B cell (primary cell): Measurements from ENCODE around the gene OTUD3. TPM values are rescaled to one million over a fixed set of nuclear protein-coding genes. Genes with fewer than 3 reads are reported as not detected.

Source experiments
- ATAC-seq: fragments of 200-7000 bp; cut with Tn5 transposase; one replicate; pipeline ENCODE4 v1.10.0; 2021; ENCODE audit warnings: low read depth, mild to moderate bottlenecking, moderate number of reproducible peaks, moderate library complexity
- CTCF ChIA-PET: fragments of 350-600 bp; sonication (Branson Sonifier 250); formaldehyde crosslinking; loops from one replicate; lab custom pipeline; 2021; ENCODE audit warnings: antibody characterized with exemption, inconsistent platforms; lab: Charles Lee
- POLR2A ChIA-PET: fragments of 350-600 bp; sonication (Branson Sonifier 250); formaldehyde crosslinking; loops from one replicate; lab custom pipeline; 2021; ENCODE audit warnings: antibody characterized with exemption; lab: Charles Lee
- DNase-seq: peaks from one replicate; pipeline ENCODE4 v3.0.0; 2013
- H2AFZ ChIP-seq: 2 replicates; pipeline ENCODE4 v1.6.1; 2012; ENCODE audit warnings: mild to moderate bottlenecking, low read depth, low read length; ENCODE audit not compliant: insufficient read depth, poor library complexity, severe bottlenecking
- H3K27ac ChIP-seq, 2 donors: 1 replicate in 1 of 2; 2 replicates in 1 of 2; pipeline ENCODE4 v1.5.1; 2012 to 2013; ENCODE audit warnings: low read length in 2 of 2, mild to moderate bottlenecking in 2 of 2, moderate library complexity in 1 of 2
- H3K27me3 ChIP-seq, 4 experiments: fragments of 200-600 bp in 1 of 4; sonication (generic) in 1 of 4; replicated peaks in 1 of 4; 1 replicate in 2 of 4; 2 replicates in 2 of 4; pipeline versions ENCODE4 v1.6.1 to v1.7.0; 2013 to 2016; ENCODE audit warnings: low read length in 3 of 4, mild to moderate bottlenecking in 2 of 4, mixed read lengths in 1 of 4, moderate library complexity in 1 of 4; ENCODE audit not compliant: insufficient read depth in 4 of 4, control insufficient read depth in 3 of 4; ENCODE audit errors: control extremely low read depth in 1 of 4
- H3K36me3 ChIP-seq, 2 experiments: replicated peaks in 1 of 2; 1 replicate in 1 of 2; 2 replicates in 1 of 2; pipeline versions ENCODE4 v1.6.1 to v1.7.1; 2013; ENCODE audit warnings: low read length in 1 of 2; ENCODE audit not compliant: insufficient read depth in 2 of 2, control insufficient read depth in 1 of 2; ENCODE audit errors: control extremely low read depth in 1 of 2, extremely low read depth in 1 of 2
- H3K4me1 ChIP-seq, 2 donors: fragments of 200-600 bp in 1 of 2; sonication (generic) in 1 of 2; 1 replicate in 1 of 2; 2 replicates in 1 of 2; pipeline versions ENCODE4 v1.5.1 to v1.6.1; 2013 to 2017; ENCODE audit warnings: low read length in 2 of 2; ENCODE audit not compliant: control insufficient read depth in 2 of 2, insufficient read depth in 2 of 2
- H3K4me2 ChIP-seq: replicated peaks from 2 replicates; pipeline ENCODE3; 2012; ENCODE audit warnings: mild to moderate bottlenecking, low read depth, low read length; ENCODE audit not compliant: poor library complexity, severe bottlenecking
- H3K4me3 ChIP-seq, 5 experiments: fragments of 200-600 bp in 1 of 5; sonication (generic) in 1 of 5; 1 replicate in 3 of 5; 2 replicates in 2 of 5; pipeline versions ENCODE4 v1.5.1 to v1.7.0; 2011 to 2016; ENCODE audit warnings: low read length in 4 of 5, mild to moderate bottlenecking in 4 of 5, low read depth in 2 of 5, control low read depth in 1 of 5, moderate library complexity in 1 of 5; ENCODE audit not compliant: insufficient read depth in 1 of 5; ENCODE audit errors: control extremely low read depth in 1 of 5, extremely low read depth in 1 of 5
- H3K79me2 ChIP-seq: fragments of 200-600 bp; sonication (generic); one replicate; pipeline ENCODE4 v1.6.0; 2016; ENCODE audit warnings: low read length; ENCODE audit not compliant: control insufficient read depth, insufficient read depth
- H3K9ac ChIP-seq: fragments of 200-600 bp; sonication (generic); 2 replicates; pipeline ENCODE4 v1.6.1; 2017; ENCODE audit warnings: mild to moderate bottlenecking, low read length, moderate library complexity
- H3K9me3 ChIP-seq, 3 donors: one replicate each; pipeline versions ENCODE4 v1.6.1 to v1.7.1; 2013; ENCODE audit warnings: low read length in 2 of 3; ENCODE audit not compliant: control insufficient read depth in 2 of 3, insufficient read depth in 1 of 3; ENCODE audit errors: control extremely low read depth in 1 of 3
- H4K20me1 ChIP-seq: 2 replicates; pipeline ENCODE4 v1.6.0; 2012; ENCODE audit warnings: mild to moderate bottlenecking, low read length; ENCODE audit not compliant: insufficient read depth, control insufficient read depth, poor library complexity, severe bottlenecking
- H3K27ac Mint-ChIP-seq: one replicate; pipeline ENCODE4 v1.8.0; 2021; ENCODE audit warnings: mixed read lengths
- H3K27me3 Mint-ChIP-seq: one replicate; pipeline ENCODE4 v1.8.0; 2021; ENCODE audit warnings: mixed read lengths
- H3K4me1 Mint-ChIP-seq: one replicate; pipeline ENCODE4 v1.8.0; 2021; ENCODE audit warnings: mixed read lengths
- H3K4me3 Mint-ChIP-seq: one replicate; pipeline ENCODE4 v1.8.0; 2021; ENCODE audit warnings: mixed read lengths
- H3K9me3 Mint-ChIP-seq: one replicate; pipeline ENCODE4 v1.8.0; 2022; ENCODE audit warnings: mixed read lengths; ENCODE audit not compliant: insufficient read depth
- CTCF ChIP-seq: fragments of 200-600 bp; IDR thresholded peaks from one replicate; pipeline ENCODE4 v1.8.0; 2022; ENCODE audit warnings: antibody characterized with exemption, mild to moderate bottlenecking
- EZH2 ChIP-seq: IDR thresholded peaks from 2 replicates; pipeline ENCODE4 v1.6.1; 2012; ENCODE audit warnings: borderline replicate concordance, low read depth, mild to moderate bottlenecking, moderate library complexity, low read length; ENCODE audit not compliant: insufficient read depth, poor library complexity, severe bottlenecking
- WGBS: methylation state at CpG from one replicate; pipeline ENCODE4 v1.1.5; 2013; ENCODE audit warnings: missing lambda C conversion rate; ENCODE audit not compliant: insufficient coverage; 5-methylcytosine and 5-hydroxymethylcytosine counted together
- intact Hi-C: fragments of 100-400 bp; cut with micrococcal nuclease; formaldehyde crosslinking; loops from one replicate; pipeline ENCODE4 v1.10.0; 2022
- polyA plus RNA-seq: library from polyadenylated mRNA; depleted of rRNA; stranded (reverse); fragments of >200 nt; gene quantifications from 2 replicates; pipeline ENCODE4 v1.2.3, GENCODE V29; 2012
- total RNA-seq, 2 donors: library from RNA; stranded (reverse); fragments of 120-200 nt in 1 of 2; gene quantifications; 1 replicate in 1 of 2; 2 replicates in 1 of 2; pipeline versions ENCODE4 v1.2.3 to v1.2.4, GENCODE V29; 2013 to 2022

Gene OTUD3
- total and polyA plus RNA-seq, 2 donors (not counting 1 experiment from before 2014, with no cell fraction given) = 4.2 to 19.6 TPM

GRCh38 chr1:19942088-19942487 is 59.9 kb downstream of the OTUD3 start:
- H3K4me2 ChIP-seq = no peak overlapping the region
- intact Hi-C loops = no loop called here
- Mint-ChIP-seq H3K27me3 (peaks cover 16% of the 10 kb centered on the region), H3K4me3 (no peak overlapping the region), H3K4me1 (no peaks in the 10 kb centered on the region), H3K27ac (no peak overlapping the region), H3K9me3 (no peaks in the 10 kb centered on the region)
- TF ChIP-seq CTCF = no peak
- no peak for TF ChIP-seq EZH2
- no peaks in the 10 kb centered on the region for H3K79me2 ChIP-seq
- POLR2A ChIA-PET = no interaction called here
- H3K27me3 ChIP-seq = peaks cover 0 to 5% (median 0%) of the 10 kb centered on the region in 4 experiments
- H4K20me1 ChIP-seq = no peaks in the 10 kb centered on the region
- no peak overlapping the region for H3K4me3 ChIP-seq
- no peak overlapping the region for H3K27ac ChIP-seq
- no peaks in the 10 kb centered on the region for H3K36me3 ChIP-seq
- H3K4me1 ChIP-seq = no peaks in the 10 kb centered on the region
- no peak overlapping the region for H3K9ac ChIP-seq
- H3K9me3 ChIP-seq = no peaks in the 10 kb centered on the region
- DNase-seq (no peak), ATAC-seq (no peak)
- CTCF ChIA-PET = no interaction called here
- no peak overlapping the region for H2AFZ ChIP-seq
- WGBS = 86% methylated on average over 3 of the region's 3 CpGs

GRCh38 chr1:19942657-19943056 is 60.5 kb downstream of the OTUD3 start:
- Histone ChIP-seq H4K20me1 (no peaks in the 10 kb centered on the region), H3K4me3 (no peak overlapping the region), H3K27ac (no peak overlapping the region), H3K4me1 (no peaks in the 10 kb centered on the region), H3K9ac (no peak overlapping the region), H3K36me3 (no peaks in the 10 kb centered on the region), H3K9me3 (no peaks in the 10 kb centered on the region), H3K4me2 (no peak overlapping the region), H2AFZ (no peak overlapping the region), H3K79me2 (no peaks in the 10 kb centered on the region), H3K27me3 (peaks cover 0 to 5% (median 0%) of the 10 kb centered on the region in 4 experiments)
- DNase-seq (no peak), ATAC-seq (no peak)
- ChIA-PET POLR2A (no interaction called here), CTCF (no interaction called here)
- Mint-ChIP-seq H3K27me3 (peaks cover 16% of the 10 kb centered on the region), H3K4me3 (no peak overlapping the region), H3K4me1 (no peaks in the 10 kb centered on the region), H3K27ac (no peak overlapping the region), H3K9me3 (no peaks in the 10 kb centered on the region)
- TF ChIP-seq CTCF (no peak), EZH2 (no peak)
- 93% methylated on average over 2 of the region's 2 CpGs for WGBS
- intact Hi-C loops = no loop called here
